Measurements from ENCODE around the gene GATAD2B.

GRCh38 chr1:153771841-153772593, 150.8 kb downstream of the GATAD2B start:
- TF ChIP-seq CTCF (conservative IDR thresholded peaks at IDR 0.05 in 1 of 2, IDR thresholded peaks at IDR 0.05 in 1 of 2; ENCODE audit: extremely low read depth in 1 of 2, insufficient read depth in 1 of 2, low read depth in 1 of 2, low read length in 2 of 2) (peak in 1 of 2 donors; percentile 24), EZH2 (IDR thresholded peaks at IDR 0.05; ENCODE audit: borderline replicate concordance, low read length) (no peak)

Data from mammary epithelial cell (primary cell).